BJ (cell line): ENCODE data around the gene NYNRIN. TPM values are rescaled to one million over a fixed set of nuclear protein-coding genes. Genes with fewer than 3 reads are reported as not detected.

Experiments
- CTCF ChIA-PET: fragments of 350-600 bp; formaldehyde crosslinking; extraction: SDS; loops from one replicate; lab custom pipeline; 2021; ENCODE audit warnings: antibody characterized with exemption, inconsistent platforms; lab: Yijun Ruan, JAX
- POLR2A ChIA-PET: fragments of 300-600 bp; sonication (Branson Sonifier 250); formaldehyde crosslinking; extraction: SDS; loops from one replicate; lab custom pipeline; 2021; ENCODE audit warnings: antibody characterized with exemption; lab: Charles Lee
- DNase-seq: peaks from one replicate; pipeline ENCODE4 v3.0.0-alpha.2; 2011; ENCODE audit warnings: low read depth
- H3K27me3 ChIP-seq: 2 replicates; pipeline ENCODE4 v1.6.0; 2011; ENCODE audit warnings: low read length; ENCODE audit not compliant: control insufficient read depth, insufficient read depth
- H3K36me3 ChIP-seq: 2 replicates; pipeline ENCODE4 v1.5.1; 2011; ENCODE audit warnings: low read length; ENCODE audit not compliant: control insufficient read depth, insufficient read depth
- H3K4me3 ChIP-seq: 2 replicates; pipeline ENCODE4 v1.5.1; 2011; ENCODE audit warnings: low read depth, mild to moderate bottlenecking, control low read depth, low read length
- polyA plus RNA-seq: library from polyadenylated mRNA; depleted of rRNA; stranded (reverse); fragments of >200 nt; gene quantifications from 2 replicates; pipeline ENCODE4 v1.2.3, GENCODE V29; 2011
- TF ChIP-seq, protein P1 (sequence below): IDR thresholded peaks from 2 replicates; pipeline ENCODE4 v1.5.1; 2011; ENCODE audit warnings: low read depth, mild to moderate bottlenecking, control low read depth, inconsistent platforms, low read length, moderate library complexity; ENCODE audit not compliant: insufficient read depth

Gene NYNRIN
- polyA plus RNA-seq, 1 experiment: 10.1 TPM

DNA sequence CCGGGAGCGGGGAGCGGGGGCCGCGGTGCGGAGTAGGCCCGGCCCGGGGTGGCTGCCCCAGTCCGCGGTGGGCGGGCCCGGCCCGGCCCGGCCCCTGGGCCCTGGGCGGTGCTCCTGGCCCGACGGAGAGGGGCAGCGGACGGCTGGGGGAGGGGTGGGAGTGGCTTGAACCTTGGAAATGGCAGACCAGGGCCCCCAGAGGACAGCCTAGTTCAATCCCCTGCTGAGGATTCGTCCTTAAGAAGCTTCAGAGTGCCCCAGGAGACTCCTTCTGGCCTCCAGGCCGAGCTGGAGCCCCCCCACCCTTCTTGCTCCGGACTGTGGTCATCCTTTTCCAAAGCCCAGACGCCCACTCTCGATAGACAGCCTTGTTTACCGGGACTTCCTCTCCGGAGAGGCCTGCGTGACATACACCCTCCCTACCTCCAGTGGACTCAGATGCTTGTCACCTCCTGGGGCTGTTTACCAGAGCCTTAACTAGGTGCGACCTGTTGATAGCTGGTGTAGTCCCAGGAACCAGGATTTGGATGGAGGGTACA, 31.4 kb downstream of the NYNRIN start:
- POLR2A ChIA-PET: interaction anchor here (0.6 to 1.5 kb wide), 3 partner anchors 64 to 792 kb away, joined by 3 to 9 read pairs (median 4); no protein-coding TSS in a partner anchor
- Histone ChIP-seq H3K4me3 (peak overlapping the region; percentile 58), H3K36me3 (peaks cover 13% of the 10 kb centered on the region), H3K27me3 (no peaks in the 10 kb centered on the region)
- DNase-seq: no peak
- CTCF ChIA-PET: interaction anchor here (0.9 to 11.6 kb wide), 16 partner anchors 11 to 188 kb away, joined by 3 to 491 read pairs (median 14); partner anchors contain the start of genes ADCY4, CIDEB, LTB4R and LTB4R2
- TF ChIP-seq, protein P1, sequence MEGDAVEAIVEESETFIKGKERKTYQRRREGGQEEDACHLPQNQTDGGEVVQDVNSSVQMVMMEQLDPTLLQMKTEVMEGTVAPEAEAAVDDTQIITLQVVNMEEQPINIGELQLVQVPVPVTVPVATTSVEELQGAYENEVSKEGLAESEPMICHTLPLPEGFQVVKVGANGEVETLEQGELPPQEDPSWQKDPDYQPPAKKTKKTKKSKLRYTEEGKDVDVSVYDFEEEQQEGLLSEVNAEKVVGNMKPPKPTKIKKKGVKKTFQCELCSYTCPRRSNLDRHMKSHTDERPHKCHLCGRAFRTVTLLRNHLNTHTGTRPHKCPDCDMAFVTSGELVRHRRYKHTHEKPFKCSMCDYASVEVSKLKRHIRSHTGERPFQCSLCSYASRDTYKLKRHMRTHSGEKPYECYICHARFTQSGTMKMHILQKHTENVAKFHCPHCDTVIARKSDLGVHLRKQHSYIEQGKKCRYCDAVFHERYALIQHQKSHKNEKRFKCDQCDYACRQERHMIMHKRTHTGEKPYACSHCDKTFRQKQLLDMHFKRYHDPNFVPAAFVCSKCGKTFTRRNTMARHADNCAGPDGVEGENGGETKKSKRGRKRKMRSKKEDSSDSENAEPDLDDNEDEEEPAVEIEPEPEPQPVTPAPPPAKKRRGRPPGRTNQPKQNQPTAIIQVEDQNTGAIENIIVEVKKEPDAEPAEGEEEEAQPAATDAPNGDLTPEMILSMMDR: no peak

DNA sequence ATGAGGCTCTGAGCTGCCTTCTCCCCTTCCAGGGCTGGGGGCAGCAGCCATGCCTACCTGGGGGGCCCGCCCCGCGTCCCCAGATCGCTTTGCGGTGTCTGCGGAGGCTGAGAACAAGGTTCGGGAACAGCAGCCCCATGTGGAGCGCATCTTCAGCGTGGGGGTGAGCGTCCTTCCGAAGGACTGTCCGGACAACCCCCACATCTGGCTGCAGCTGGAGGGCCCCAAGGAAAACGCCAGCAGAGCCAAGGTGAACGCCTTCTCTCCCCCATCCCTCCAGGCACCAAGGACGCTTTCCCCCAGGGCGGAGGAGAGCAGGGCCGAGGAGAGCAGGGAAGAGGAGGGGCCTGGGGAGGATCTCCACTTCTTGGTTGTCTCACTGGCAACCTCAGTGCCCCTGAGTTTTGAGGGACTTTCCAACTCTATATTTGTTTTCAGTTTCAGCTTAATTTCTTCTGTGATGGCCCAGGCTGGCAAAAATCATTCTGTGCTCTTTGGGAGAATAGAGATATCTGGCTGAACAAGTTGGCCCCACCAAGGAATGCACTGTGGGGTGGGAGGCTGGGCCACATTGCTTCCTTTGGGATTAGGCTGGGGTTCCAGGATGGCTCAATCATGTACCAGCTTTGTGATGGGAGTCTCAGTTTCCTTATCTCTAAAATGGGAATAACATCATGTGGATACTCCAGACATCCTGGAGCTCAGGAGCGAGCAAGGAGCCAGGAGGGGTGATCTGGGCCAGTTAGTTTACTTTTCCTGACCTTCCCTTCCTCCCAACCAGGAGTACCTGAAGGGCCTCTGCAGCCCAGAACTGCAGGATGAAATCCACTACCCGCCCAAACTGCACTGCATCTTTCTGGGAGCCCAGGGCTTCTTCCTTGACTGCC, 32.1 kb downstream of the NYNRIN start:
- TF ChIP-seq, protein P1: no peak
- no peak for DNase-seq
- H3K36me3 ChIP-seq: peaks cover 13% of the 10 kb centered on the region

DNA sequence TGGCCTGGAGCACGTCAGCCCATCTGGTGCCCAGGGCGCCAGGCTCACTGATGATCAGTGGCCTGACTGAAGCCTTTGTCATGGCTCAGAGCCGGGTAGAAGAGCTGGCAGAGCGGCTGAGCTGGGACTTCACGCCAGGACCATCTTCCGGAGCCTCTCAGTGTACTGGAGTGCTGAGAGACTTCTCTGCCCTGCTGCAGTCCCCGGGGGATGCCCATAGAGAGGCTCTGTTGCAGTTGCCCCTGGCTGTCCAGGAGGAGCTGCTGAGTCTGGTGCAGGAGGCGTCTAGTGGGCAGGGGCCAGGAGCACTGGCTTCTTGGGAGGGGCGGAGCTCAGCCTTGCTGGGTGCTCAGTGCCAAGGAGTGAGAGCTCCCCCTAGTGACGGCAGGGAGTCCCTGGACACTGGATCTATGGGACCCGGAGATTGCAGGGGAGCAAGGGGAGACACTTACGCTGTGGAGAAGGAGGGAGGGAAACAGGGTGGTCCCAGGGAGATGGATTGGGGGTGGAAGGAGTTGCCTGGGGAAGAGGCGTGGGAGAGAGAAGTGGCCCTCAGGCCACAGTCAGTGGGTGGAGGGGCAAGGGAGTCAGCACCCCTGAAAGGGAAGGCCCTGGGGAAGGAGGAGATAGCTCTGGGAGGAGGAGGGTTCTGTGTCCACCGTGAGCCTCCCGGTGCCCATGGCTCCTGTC, 32.9 kb downstream of the NYNRIN start:
- Histone ChIP-seq H3K4me3 (peak overlapping the region; percentile 58), H3K27me3 (no peaks in the 10 kb centered on the region), H3K36me3 (peaks cover 16% of the 10 kb centered on the region)
- TF ChIP-seq, protein P1: peak; percentile 96
- peak; percentile 40 for DNase-seq
- ChIA-PET CTCF (interaction anchor here (0.6 to 11.6 kb wide), 45 partner anchors 9 to 424 kb away, joined by 3 to 491 read pairs (median 5); partner anchors contain the start of genes ADCY4, CIDEB, DCAF11 and DHRS1), POLR2A (interaction anchor here (0.5 to 1.0 kb wide), 7 partner anchors 10 to 887 kb away, joined by 3 to 8 read pairs (median 4); partner anchors contain the start of genes CIDEB, DCAF11 and NRL)

More for the DNA sequence above, 32.1 kb downstream of the NYNRIN start:
- H3K27me3 ChIP-seq: no peaks in the 10 kb centered on the region
- H3K4me3 ChIP-seq: peak overlapping the region; percentile 58
- CTCF ChIA-PET: interaction anchor here (0.7 to 11.6 kb wide), 41 partner anchors 8 to 423 kb away, joined by 3 to 491 read pairs (median 6); partner anchors contain the start of genes ADCY4, CIDEB, DCAF11 and DHRS1
- POLR2A ChIA-PET: interaction anchor here (0.5 to 1.5 kb wide), 9 partner anchors 11 to 886 kb away, joined by 3 to 9 read pairs (median 4); partner anchors contain the start of genes CIDEB, DCAF11 and NRL

GRCh38 chr14:24432259-24433131, 33.7 kb downstream of the NYNRIN start:
- Histone ChIP-seq H3K27me3 (no peaks in the 10 kb centered on the region), H3K4me3 (peak overlapping the region; percentile 34), H3K36me3 (peaks cover 22% of the 10 kb centered on the region)
- CTCF ChIA-PET: interaction anchor here (0.6 to 11.6 kb wide), 39 partner anchors 8 to 425 kb away, joined by 3 to 491 read pairs (median 6); partner anchors contain the start of genes ADCY4, CIDEB, DHRS1 and IRF9
- no peak for DNase-seq
- POLR2A ChIA-PET: interaction anchor here (0.8 to 1.1 kb wide), 6 partner anchors 9 to 888 kb away, joined by 3 to 8 read pairs (median 4); partner anchors contain the start of gene SDR39U1
- TF ChIP-seq, protein P1: no peak
